Left kidney (tissue), 2 donors: ENCODE measurements around the gene PTH1R. TPM values are rescaled to one million over a fixed set of nuclear protein-coding genes. Genes with fewer than 3 reads are reported as not detected.
"Not testable (repeated sequence)": the region's sequence is repeated elsewhere in the genome, so short reads cannot be mapped to it uniquely, and the experiment has no call there.

ENCODE experiments used
- DNase-seq: peaks from one replicate; pipeline ENCODE4 v3.0.0-alpha.2; 2013
- polyA plus RNA-seq: library from polyadenylated mRNA; unstranded; fragments of 120-200 nt; gene quantifications from one replicate; pipeline ENCODE4 v1.2.1, GENCODE V29; 2013; ENCODE audit not compliant: insufficient read length

Gene PTH1R
- polyA plus RNA-seq, 1 donor = 178 TPM

DNA sequence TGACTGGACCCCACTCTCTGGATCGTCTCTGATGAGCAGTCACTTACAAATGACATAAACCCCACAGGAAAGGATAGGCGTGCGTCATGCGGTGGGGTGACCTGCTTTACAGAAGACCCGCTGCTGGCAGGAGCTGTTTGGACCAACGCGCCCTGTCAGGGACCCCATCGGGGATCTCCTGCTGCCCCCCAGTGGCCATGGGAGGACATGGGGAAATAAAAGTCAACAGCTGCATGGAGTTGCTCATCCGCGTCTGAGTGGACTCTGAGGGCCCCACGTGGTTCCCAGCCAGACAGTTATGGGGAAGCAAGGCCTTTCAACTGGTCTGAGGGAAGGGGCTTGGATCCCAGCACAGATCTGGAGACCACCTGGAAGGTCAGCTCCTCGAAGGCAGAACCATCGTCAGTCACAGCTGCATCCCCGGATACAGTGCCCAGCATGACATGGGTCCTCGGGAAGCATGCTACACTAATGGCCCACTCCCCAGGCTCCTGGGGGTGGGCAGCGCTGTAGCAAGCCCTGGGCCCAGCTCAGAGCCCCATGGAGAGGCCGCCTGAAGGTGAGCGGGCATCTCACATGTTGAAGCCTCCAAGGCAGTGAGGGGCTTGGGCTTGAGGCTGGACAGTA, 32.1 kb downstream of the PTH1R start:
- DNase-seq = peak; percentile 88

DNA sequence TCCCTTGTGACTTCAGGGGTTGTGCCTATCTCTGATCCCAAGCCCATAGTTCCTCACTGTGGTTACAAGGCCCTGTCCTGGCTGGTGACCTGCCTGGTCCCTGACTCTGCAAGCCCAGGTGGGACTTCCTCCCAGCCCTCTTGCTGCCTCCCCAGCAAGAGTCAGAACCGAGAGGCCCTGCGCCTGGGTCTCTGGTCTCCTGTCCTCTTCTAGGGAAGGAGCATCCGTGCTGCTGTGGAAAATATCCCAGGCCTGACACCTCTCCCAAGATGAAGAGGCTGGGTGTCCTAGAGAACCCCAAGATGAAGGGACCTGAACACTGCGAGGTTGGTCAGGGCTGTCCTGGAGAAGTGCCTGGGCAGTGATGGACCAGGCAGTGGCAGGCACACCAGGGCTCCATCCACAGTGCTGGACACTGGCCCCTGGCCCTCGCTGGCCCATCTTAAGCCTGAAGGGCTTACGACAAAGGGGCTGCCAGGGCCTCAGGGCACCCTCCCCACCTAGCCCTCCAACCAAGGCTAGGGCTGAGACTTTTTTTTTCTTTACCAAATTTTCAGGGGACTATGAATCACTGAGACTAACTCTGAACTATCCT, 32.7 kb downstream of the PTH1R start:
- DNase-seq = no peak

DNA sequence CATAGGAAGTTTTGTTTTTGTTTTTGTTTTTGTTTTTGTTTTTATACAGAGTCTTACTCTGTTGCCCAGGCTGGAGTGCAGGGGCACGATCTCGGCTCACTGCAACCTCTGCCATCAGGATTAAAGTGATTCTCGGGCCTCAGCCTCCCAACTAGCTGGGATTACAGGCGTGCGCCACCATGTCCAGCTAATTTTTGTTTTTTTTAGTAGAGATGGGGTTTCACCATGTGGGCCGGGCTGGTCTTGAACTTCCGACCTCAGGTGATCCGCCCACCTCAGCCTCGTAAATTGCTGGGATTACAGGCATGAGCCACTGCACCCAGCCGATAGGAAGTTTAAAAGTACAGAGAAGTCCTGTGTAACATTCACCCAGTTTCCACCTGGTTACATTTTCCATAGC, 33.4 kb downstream of the PTH1R start:
- not testable (repeated sequence) for DNase-seq

DNA sequence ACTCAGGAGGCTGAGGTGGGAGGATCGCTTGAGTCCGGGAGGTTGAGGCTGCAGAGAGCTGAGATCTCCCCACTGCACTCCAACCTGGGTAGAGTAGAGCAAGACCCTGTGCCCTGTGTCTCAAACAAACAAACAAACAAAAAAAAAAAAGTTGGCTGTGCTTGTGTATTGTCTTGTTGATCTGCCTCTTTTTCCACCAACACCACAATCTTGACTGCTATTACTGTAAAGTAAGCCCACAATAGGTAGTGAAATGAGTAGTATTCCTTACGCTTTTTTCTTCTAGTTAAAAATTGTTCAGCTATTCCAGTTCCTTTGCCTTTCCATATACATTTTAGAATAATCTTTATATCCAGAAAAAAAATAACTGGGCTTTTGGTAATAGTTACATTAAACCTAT, 35.5 kb downstream of the PTH1R start:
- DNase-seq = no peak

DNA sequence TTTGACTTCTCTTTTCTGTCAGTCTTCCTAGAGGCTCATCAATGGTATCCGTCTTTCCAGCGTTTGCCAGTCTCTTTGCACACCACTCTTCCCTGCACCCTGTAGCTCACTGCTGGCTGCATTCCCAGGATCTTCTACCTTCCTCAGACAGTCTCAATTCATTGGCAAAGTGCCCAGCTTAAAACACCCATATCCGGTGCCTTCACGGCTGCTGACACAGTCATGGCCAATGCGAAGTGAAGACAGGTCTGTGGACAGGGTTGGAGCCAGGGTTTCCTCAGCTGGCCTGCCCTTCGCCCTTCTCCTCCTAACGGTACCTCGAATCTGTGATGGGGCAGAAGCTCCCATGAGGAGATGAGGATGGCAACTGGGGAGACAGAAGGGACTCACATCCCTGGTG, 36.1 kb downstream of the PTH1R start:
- no peak for DNase-seq

DNA sequence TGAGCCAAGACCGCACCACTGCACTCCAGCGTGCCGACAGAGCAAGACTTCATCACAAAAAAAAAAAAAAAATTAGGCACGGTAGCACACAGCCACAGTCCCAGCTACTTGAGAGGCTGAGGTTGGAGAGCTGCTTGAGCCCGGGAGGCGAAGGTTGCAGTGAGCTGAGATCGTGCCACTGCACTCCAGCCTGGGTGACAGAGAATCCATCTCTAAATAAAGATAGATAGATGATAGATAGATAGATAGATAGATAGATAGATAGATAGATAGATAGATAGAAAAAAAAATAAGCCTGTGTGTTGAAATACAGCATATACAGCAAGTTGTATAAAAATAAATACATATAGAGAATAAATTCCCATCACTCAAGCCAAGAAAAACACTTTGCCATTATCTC, 37.3 kb downstream of the PTH1R start:
- no peak for DNase-seq

DNA sequence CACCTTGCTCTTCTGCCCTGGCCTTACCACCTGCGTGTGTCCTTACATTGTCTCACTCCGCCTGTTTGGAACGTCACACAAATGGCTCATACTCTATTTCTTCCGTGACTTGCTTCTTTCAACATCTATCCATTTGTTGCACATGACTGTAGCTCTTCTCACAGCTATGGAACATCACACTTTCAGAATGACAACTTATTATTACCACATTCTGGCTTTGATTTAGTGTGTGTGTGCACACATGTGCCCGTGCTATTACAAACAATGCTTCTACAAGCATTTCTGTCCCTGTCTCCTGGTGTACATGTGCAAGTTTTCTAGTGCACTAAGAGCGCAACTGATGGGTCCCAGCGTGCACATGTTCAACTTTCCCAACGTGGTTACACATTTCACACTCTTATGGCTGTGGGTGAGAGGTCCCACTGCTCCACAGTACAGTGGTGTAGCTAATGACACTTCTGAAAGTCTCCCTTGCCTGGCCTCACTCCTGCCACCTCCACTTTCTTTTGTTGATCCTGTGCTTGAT, 37.8 kb downstream of the PTH1R start:
- DNase-seq = no peak

DNA sequence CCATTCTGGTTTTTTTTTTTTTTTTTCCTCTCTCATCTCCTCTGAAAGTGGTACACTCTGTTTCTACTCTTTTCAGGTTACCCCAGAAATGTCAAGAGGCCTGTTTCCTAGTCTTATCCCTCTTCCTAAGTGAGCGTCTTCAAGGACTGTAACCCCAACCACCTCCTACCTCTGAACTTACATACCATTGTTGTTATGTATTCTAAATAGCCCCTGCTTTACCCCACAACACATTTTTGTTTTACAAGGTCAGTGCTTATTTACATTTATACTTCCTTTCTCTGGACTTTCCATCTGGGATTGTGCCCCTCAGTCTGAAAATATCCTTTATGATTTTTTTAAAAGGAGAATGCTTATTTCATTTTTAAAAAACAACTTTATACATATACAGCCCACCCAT, 38.8 kb downstream of the PTH1R start:
- no peak for DNase-seq

DNA sequence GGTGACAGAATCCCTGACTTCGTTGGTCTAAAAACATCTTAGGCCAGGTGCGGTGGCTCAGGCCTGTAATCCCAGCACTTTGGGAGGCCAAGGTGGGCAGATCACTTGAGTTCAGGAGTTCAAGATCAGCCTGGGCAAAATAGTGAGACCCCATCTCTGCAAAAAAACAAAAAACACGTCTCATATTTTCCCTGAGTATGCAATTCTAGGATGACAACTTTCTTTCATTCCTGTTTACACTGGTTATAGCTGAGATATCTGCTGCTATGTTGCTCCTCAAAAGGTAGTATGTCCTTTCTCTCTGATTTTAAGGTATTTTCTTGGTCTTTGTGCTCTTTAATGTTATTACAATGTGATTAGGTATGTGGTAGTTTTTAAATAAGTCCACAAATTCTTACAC, 39.3 kb downstream of the PTH1R start:
- no peak for DNase-seq

DNA sequence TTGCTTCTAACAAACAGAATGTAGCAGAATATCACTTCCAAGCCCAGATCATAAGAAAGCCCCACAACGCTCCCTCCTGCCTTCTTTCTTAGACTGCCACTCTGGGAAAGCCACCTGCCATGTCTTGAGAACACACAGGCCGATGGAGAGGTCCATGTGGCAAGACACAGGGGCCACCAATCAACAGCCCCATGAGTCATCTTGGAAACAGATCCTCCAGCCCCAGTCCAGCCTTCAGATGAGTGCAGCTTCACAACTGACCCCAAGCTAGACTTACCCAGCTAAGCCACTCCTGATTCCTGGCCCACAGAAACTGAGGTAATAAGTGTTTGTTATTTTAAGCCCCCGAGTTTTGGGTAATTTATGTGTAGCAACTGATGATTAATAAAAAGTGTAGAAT, 39.7 kb downstream of the PTH1R start:
- DNase-seq = no peak

DNA sequence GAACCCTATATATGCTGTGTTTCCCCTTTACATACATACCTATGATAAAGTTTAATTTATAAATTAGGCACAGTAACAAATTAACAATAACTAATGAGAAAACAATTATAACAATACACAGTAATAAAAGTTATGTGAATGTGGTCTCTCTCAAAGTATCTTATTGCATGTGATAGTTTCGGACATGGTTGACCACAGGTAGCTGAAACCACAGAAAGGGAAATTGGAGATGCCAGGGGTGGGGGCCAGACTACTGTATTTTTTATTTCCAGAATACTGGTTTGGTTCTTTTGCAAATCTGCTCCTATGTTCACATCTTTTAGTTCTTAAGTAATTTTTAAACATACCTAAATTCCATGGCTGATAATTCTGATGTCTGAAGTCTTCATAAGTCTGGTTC, 40.7 kb downstream of the PTH1R start:
- no peak for DNase-seq

DNA sequence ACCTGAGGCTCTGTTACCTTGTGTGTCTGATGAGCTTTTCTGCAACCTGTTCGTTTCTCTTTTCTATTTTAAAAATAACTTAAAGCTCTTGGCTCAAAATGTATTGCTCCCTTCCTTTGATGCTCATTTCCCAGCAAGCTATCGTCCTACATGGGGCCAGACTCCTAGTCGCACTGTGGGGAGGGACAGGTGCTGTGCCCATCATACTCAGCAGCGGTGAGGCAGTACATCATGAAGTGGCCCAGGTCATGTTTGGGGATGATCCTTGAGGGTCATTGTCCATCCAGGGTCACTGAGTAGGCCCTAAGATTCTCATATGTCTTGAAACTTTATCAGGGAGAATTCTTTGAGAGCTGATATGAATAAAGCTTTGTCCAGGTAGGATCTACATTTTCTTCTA, 41.1 kb downstream of the PTH1R start:
- no peak for DNase-seq

DNA sequence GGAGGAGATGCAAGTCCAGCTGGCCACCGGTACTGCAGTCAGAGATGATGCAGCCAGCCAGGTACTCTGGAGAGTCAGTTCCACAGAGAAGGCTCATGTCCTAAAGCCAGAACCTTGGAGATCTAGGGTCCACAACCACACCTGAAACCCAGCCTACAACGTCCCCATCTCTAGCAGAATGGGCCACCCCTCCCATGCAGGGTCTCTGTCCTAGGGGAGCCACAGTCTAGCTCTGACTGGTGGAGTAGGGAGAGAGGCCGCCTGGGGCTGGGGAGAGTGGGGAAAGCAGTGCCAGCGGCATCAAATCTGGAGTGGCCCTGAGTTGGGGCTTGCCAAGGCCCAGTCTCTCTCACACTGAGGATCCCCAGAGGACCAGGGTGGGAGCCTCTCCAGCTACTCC, 43.5 kb downstream of the PTH1R start:
- no peak for DNase-seq

DNA sequence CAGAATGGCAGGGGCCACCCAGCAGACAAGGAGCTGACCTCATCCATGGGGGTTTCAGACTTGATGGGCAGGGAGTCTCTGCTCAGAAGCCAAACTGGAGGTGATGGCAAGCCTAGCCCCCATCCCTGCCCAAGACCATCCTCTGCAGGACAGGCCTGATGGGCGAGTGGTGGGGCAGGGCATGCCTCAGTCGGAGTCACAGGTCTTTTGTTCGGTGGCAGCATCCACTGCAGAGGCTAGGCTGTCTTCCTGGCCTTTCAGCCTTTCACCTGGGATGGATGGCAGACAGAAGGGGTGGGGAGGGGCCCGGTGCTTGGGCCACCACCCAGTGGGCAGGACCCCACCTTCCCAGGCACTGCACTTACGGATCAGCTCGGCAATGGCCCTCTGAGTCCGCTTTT, 44.4 kb downstream of the PTH1R start:
- no peak for DNase-seq

DNA sequence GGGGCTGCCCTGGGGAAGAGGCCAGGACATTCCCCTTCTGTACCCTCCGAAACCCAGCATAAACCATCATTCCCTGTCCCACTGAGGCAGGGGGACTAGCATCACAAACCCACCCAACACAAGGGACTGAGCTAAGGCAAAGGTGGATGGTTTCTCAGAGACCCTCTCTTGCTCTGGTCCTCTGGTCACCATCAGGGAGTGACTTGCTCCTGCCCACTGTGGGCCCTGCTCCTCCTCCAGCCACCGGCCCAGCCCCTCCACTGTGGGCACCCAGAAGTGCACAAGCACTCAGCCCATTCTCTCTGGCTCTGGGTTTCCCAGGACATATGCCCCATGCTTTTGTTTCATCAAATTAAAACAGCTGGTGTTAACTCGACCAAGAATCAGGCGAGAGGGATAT, 44.9 kb downstream of the PTH1R start:
- no peak for DNase-seq

DNA sequence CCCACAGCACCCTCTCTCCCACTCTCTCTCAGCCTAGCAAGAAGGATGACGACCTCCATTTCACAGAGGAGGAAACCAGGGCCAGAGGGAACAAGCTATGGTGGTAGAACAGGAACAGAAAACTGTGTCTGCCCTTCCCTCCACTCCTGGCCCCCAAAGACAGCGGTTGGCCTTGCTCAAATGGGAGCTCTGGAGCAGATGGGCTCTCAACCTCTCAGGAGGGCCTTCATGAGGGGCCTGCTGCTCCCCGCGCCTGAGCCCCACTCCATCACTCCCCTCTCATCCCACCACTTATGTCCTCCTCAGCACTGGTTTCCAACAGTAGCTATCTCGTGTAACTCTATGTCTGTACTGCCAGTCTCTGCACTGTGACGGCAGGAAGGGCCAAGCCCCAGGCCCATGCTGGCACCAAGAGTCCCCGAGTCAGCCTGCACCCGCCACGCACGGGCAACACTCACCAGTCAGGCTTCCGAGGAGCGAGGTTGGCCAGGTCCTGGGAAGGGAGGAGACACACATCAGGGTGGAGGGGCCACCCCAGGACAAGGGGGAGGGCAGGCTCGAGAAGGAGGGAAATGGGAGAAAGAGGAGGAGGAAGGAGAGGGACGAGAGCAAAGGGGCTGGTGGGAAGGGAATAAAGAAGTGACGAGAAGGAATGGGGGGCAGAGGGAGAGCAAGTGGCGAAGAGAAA, 45.5 kb downstream of the PTH1R start:
- DNase-seq = no peak

DNA sequence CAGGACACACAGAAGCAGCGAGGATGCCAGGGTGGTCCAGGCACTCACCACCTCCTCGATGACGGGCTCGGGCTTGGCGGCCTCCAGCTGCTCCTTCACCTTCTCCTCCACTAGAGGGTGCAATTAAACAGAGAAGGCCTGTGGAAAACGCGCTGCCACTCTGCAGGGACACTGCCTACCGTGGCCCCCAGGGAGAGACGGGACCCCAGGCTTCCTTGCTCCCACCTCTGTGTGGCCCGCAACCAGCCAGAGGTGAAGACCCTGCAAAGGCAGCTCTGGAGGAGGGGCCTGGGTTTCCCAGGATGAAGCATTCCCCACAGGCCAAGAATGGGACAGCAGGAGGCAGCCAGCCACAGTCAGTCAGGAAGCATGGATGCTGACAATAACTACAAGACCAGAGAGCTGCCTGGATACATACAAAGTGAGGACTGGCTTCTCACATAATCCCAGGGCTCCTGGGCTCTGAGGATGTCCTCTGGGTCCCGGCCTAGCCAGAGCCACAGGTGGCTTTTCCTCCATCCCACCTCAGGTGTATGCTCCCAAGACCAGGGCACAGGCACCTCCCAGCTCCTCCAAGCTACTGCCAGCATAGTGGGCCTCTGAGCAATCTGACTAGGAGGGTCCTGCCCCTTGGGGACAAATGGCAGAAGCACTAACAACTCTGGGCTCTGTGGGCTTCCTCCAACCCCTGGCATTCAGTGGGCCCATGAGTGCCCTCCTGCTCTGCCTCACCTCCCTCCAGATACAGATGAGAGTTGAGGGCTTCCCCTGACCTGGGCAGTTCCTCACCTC, 46.2 kb downstream of the PTH1R start:
- no peak for DNase-seq

DNA sequence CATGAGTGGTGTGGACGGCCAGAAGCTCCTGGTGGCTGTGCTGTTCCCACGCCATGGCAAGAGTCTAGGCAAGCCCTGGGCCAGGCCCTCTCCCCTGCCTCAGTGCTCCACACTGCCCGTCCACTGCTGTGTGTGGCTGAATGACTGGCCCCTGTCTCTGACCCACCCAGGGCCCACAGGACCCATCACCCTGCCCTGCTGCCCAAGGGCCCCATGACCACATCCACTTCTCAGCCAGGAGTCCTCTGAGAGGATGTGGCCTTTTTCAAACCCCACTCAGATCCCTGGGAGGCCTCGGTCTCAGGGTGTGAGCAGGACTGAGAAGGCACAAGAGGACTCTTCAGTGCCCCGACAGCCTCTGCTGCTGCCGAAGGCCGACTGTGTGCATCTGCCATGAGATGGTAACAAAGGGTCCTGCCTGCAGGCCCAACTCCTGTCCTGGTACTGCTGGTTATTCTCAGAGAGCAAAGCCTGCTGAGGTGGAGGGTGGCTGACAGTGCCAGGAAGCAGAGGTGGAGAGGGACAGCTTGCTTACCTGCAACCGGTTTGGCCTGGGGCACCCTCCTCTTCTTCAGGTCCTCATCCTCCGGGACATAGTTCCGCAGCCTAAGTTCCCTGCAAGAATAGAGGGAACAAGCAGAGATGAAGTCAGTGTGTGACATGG, 47.5 kb downstream of the PTH1R start:
- no peak for DNase-seq

DNA sequence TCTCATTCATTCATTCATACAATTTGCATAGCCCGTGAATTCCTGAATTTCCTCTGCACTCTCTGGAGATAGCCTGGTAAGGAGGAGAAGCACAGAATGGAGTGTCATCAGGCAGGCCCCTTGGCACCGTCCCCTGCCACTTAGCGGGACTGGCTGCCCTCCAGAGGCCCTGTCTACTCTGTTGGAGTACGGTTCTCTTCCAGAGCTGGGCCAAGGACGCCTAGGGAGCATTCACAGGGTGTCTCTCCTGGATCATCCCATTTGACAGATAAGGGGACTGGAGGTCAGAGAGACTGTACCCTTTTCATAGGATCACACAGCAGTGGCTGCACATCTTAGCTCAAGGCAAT, 48.0 kb downstream of the PTH1R start:
- DNase-seq = no peak

DNA sequence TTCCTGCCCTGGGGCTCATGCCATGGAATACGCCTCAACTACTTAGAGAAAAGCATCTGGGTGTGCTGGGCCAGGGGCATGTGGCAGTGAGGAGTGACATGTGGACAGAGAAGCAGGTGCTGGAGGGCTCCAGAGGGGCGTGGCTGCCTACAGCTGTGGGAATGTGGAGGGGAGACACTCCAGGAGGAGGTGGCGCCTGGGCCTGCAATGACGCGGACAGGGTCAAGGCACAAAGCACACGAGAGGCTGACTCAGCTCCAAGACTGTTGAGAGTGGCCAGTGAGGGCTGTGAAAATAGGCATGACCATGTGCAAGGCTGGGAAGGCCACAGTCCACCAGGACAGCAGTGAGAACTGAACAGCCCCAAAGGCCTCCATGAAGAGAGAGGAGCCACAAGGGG, 48.5 kb downstream of the PTH1R start:
- no peak for DNase-seq

DNA sequence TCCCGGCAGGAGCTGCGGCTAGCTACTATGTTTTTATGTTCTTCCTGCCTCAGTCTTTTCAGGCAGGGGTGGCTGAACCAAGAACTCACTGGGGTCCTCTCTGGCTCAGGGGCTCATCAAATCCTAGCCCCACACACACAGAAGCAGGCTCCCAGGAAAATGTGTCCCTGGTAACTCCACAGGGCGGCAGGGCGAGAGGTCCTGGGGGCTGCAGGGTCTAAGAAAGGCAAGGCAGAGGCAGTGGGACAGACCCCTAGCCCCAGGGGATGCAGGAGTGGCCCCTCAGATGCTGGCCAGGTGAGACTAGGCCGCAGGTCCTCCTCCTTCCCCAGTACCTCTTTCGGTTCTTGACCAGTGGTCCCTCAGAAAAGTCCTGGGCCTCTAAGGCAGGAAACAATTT, 48.9 kb downstream of the PTH1R start:
- no peak for DNase-seq
